Choroid plexus epithelial cell (primary cell): ENCODE data around the gene GPR32.
"Not testable (repeated sequence)": the region's sequence is repeated elsewhere in the genome, so short reads cannot be mapped to it uniquely, and the experiment has no call there.

Experiments used
- DNase-seq: peaks from one replicate; pipeline ENCODE4 v3.0.0-alpha.2; 2010; ENCODE audit warnings: low read depth
- H3K4me3 ChIP-seq: 2 replicates; pipeline ENCODE4 v1.5.1; 2011; ENCODE audit warnings: low read depth, mild to moderate bottlenecking, control low read depth, low read length, moderate library complexity
- TF ChIP-seq, protein P1 (sequence below): conservative IDR thresholded peaks from 2 replicates; pipeline ENCODE4 v1.5.1; 2011; ENCODE audit warnings: low read depth, mild to moderate bottlenecking, control low read depth, inconsistent platforms, low read length, moderate library complexity

The GPR32 gene

DNA sequence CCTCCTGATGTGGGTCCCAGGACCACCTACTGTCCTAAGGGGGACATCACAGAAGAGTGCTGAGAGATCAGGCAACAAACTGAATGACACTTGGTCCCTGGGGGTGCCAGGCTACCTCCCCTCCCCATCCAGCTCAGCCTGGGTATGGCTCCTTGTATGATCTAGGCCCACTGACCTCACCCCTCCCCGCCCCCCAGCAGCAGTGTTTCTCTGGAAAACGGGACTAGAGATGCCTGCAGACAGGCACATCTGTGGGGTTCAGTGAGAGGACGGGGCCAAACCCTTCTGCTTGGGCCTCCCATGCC, 29.2 kb downstream of the GPR32 start:
- no peak overlapping the region for H3K4me3 ChIP-seq
- no peak for DNase-seq
- TF ChIP-seq, protein P1, sequence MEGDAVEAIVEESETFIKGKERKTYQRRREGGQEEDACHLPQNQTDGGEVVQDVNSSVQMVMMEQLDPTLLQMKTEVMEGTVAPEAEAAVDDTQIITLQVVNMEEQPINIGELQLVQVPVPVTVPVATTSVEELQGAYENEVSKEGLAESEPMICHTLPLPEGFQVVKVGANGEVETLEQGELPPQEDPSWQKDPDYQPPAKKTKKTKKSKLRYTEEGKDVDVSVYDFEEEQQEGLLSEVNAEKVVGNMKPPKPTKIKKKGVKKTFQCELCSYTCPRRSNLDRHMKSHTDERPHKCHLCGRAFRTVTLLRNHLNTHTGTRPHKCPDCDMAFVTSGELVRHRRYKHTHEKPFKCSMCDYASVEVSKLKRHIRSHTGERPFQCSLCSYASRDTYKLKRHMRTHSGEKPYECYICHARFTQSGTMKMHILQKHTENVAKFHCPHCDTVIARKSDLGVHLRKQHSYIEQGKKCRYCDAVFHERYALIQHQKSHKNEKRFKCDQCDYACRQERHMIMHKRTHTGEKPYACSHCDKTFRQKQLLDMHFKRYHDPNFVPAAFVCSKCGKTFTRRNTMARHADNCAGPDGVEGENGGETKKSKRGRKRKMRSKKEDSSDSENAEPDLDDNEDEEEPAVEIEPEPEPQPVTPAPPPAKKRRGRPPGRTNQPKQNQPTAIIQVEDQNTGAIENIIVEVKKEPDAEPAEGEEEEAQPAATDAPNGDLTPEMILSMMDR = no peak

DNA sequence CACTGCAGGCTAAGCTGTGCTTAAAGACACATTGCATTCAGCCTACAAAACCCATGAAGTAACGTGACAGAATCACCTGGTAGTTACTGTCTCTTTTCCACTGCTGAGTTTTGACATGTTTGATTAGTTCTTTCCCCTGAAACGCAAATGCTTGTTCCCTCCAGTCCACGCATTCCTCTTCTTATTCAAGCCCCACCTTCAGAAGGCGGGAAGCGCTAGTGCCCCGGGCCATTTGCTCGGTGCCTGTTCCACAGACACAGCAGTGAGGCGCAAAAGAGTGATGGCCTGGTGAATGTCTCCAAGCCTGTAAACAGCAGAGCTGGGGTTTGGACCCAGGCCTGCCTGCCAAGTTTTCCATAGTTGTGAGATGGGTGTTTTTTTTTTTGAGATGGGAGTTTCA, 30.8 kb downstream of the GPR32 start:
- no peak for DNase-seq

DNA sequence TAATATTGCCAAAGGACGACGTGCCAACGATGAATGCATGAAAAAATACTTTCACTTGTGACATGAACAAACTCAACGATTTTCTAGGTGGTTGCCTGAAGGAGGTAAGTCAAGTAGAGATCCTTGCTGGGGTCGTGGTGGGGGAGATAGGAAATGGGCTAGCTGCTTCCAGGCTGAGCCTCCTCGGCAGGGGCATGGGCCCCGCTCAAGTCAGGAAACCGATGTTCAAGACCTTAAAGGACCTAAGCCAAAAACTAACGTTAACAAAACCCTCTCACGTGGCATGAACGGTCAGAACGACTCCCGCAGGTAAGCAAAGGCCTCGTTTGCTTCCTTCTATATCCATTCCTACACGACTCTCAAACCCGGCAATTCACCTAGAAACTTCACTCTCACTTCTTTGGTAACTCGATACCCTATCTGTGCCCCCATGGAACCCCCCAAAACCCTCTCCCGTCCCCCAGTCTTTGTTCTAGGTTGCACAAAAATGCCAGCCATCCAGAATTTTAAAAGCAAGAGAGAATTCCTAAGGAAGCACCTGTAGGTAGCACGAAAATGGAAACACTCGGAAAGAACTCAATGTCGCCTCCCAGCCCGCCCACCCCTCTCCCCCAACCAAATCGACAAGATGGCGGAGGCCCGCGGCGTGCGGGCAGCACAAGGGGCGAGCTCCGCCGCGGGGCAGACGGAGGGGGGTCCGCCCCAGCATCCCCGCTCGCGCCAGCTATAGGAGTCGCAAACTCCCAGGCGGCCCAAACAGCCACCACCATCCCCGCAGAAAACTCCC, 33.6 kb downstream of the GPR32 start:
- TF ChIP-seq, protein P1 = no peak
- DNase-seq = peak; percentile 22
- peak overlapping the region; percentile 97 for H3K4me3 ChIP-seq

More for the DNA sequence above, 30.8 kb downstream of the GPR32 start:
- TF ChIP-seq, protein P1 = no peak
- H3K4me3 ChIP-seq = no peak overlapping the region

- TF ChIP-seq, protein P1 = peak; percentile 4
Observed at GRCh38 chr19:50804420-50805272, 34.4 kb downstream of the GPR32 start.

GRCh38 chr19:50808856-50809255, 38.6 kb downstream of the GPR32 start:
- DNase-seq = no peak
- H3K4me3 ChIP-seq = no peak overlapping the region
- TF ChIP-seq, protein P1 = no peak

More at GRCh38 chr19:50804420-50805272, 34.4 kb downstream of the GPR32 start:
- H3K4me3 ChIP-seq = peak overlapping the region; percentile 97
- peak; percentile 99 for DNase-seq

- not testable (repeated sequence) for DNase-seq, H3K4me3 ChIP-seq
Observed at GRCh38 chr19:50811622-50812238, 41.5 kb downstream of the GPR32 start.

- H3K4me3 ChIP-seq = no peak overlapping the region
Observed at GRCh38 chr19:50812474-50812873, 42.2 kb downstream of the GPR32 start.

More at GRCh38 chr19:50812474-50812873, 42.2 kb downstream of the GPR32 start:
- no peak for DNase-seq
- TF ChIP-seq, protein P1 = no peak
